Measurements from ENCODE around the gene ATP13A1.

DNA sequence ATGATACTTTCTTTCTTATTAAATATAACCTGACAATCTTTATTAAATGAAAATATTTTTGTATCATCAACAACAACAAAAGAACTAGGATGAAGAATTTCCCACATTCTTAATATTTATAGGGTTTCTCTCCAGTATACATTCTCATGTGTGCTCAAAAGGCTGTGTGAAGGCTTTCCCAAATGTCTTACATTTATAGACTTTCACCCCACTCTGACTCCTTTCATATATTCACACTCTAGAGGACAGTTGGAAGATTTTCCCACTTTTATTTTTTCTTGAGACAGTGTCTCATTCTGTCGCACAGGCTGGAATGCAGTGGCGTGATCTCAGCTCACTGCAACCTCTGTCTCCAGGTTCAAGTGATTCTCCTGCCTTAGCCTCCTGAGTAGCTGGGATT lies 47.0 kb upstream of the ATP13A1 start:
- TF ChIP-seq, protein P1, sequence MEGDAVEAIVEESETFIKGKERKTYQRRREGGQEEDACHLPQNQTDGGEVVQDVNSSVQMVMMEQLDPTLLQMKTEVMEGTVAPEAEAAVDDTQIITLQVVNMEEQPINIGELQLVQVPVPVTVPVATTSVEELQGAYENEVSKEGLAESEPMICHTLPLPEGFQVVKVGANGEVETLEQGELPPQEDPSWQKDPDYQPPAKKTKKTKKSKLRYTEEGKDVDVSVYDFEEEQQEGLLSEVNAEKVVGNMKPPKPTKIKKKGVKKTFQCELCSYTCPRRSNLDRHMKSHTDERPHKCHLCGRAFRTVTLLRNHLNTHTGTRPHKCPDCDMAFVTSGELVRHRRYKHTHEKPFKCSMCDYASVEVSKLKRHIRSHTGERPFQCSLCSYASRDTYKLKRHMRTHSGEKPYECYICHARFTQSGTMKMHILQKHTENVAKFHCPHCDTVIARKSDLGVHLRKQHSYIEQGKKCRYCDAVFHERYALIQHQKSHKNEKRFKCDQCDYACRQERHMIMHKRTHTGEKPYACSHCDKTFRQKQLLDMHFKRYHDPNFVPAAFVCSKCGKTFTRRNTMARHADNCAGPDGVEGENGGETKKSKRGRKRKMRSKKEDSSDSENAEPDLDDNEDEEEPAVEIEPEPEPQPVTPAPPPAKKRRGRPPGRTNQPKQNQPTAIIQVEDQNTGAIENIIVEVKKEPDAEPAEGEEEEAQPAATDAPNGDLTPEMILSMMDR (IDR thresholded peaks at IDR 0.05), result no peak
- TF ChIP-seq POLR2A (IDR thresholded peaks at IDR 0.05; ENCODE audit: low read depth) (no peak), POLR2AphosphoS5 (IDR thresholded peaks at IDR 0.05) (no peak)

Measured in esophagus muscularis mucosa (tissue), 3 donors.